D721Med (cell line): ENCODE data around the gene GP5.

ENCODE experiments used
- DNase-seq: peaks from one replicate; pipeline ENCODE4 v3.0.0; 2011; ENCODE audit warnings: low spot score; ENCODE audit not compliant: insufficient read length
- FAIRE-seq: peaks from 2 replicates; lab custom pipeline; 2011; peaks lifted over from hg19 to GRCh38; lab: Jason Lieb, UNC
- TF ChIP-seq, protein P1 (sequence below): IDR thresholded peaks from 2 replicates; pipeline ENCODE4 v1.5.1; 2012; ENCODE audit warnings: mild to moderate bottlenecking, control low read depth; ENCODE audit not compliant: insufficient read depth; ENCODE audit errors: missing control alignments

The GP5 gene

DNA sequence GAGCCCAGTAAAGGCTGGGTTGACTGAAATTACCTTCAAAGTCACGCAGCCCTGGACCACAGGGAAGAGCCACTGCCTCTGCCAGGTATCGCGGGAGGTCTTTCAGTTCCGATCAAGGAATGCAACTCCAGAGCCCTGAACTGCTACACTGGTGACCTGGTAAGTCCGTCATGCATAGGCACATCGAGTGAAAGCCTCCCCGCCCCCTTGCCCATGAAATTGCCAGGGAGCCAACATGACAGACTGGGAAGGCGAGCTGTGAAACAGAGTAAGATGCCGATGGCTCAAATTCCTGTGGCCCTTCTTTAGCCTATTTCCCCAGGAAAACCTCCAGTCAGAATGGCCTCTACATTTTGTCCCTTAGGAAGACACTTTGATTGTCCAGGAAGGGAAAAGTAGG, 2.3 kb upstream of the GP5 start:
- TF ChIP-seq, protein P1, sequence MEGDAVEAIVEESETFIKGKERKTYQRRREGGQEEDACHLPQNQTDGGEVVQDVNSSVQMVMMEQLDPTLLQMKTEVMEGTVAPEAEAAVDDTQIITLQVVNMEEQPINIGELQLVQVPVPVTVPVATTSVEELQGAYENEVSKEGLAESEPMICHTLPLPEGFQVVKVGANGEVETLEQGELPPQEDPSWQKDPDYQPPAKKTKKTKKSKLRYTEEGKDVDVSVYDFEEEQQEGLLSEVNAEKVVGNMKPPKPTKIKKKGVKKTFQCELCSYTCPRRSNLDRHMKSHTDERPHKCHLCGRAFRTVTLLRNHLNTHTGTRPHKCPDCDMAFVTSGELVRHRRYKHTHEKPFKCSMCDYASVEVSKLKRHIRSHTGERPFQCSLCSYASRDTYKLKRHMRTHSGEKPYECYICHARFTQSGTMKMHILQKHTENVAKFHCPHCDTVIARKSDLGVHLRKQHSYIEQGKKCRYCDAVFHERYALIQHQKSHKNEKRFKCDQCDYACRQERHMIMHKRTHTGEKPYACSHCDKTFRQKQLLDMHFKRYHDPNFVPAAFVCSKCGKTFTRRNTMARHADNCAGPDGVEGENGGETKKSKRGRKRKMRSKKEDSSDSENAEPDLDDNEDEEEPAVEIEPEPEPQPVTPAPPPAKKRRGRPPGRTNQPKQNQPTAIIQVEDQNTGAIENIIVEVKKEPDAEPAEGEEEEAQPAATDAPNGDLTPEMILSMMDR, result no peak
- FAIRE-seq, result no peak
- DNase-seq, result no peak

DNA sequence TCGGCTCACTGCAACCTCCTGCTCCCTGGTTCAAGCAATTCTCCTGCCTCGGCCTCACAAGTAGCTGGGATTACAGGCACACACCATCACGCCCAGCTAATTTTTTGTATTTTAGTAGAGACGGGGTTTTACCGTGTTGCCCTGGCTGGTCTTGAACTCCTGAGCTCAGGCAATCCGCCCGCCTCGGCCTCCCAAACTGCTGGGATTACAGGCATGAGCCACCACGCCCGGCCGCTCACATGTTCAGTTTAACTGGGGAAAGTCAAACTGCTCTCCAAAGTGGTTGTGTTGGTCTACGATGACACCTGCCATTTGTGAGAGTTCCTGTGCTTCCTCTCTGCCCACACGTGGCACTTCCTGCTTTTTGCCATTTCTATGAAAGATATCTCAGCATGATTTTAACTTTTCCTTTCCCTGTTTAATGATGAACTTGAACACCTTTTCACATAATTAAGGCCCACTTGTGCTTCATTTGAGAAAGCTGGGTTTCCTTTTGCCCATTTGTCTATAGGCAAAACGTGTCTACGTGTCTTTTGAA, 877 bp upstream of the GP5 start:
- FAIRE-seq (no peak), DNase-seq (no peak)
- TF ChIP-seq, protein P1, result no peak

DNA sequence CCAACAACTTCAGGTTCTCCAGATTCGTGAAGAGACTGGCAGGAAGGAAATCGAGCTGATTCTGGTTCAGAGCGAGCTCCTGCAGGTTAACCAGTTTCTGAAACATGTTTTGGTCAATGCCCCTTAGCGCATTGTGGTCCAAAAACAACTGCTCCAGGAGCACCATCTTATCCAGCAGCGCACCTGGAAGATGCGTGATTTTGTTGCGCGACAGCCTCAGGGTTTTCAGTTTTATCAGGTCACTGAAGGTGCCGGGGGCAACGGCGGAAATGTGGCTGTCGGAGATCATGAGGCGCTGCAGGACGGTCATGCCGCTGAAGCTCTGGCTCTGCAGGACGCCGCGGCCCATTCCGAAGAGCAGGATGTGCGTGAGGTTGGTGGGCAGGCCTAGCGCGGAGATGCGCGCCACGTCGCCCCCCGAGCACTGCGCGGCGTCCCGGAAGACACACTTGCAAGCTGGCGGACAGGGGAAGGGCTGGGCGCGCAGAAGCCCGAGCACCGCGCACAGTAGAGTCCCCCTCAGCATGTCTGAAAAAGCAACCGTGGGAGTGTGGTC, 1.2 kb downstream of the GP5 start:
- TF ChIP-seq, protein P1, result no peak
- FAIRE-seq (no peak), DNase-seq (no peak)

DNA sequence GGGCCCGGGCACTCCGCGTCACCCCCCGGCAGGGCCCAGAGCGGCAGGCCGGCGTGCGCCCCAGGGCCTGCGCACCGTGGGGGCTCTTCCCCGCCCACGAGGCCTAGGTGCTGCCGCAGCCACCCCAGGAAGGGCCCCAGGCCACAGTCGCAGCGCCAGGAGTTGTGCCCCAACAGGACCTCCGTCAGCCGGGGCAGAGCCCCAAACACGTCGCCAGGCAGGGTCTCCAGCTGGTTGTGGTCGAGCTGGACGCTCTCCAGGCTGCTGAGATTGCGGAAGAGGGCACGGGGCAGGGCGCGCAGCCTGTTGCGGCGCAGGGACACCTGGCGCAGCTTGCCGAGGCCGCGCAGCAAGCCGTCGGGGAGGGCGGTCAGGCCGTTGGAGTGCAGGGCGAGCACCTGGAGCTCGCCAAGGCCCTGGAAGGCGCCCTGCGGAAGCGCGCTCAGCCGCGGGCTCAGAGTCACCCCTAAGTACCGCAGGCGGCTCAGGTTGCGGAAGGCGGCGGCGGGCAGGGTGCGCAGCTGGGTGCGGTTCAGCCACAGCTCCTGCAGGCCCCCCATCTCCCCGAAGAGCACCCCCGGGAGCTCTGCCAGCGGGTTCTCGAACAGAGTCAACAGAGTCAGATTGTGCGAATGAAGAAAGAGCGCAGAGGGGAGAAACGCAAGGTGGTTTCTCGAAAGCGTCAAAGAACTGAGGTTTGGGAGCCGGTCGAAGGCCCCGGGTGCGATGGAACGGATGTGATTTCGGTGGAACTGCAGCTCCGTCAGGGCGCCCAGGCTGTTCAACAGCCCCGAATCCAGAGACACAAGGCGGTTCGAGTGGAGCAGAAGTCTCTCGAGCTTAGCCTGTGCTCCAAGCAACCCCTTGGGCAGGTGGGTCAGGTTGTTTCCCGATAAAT, 2.0 kb downstream of the GP5 start:
- TF ChIP-seq, protein P1, result no peak
- DNase-seq (no peak), FAIRE-seq (no peak)

DNA sequence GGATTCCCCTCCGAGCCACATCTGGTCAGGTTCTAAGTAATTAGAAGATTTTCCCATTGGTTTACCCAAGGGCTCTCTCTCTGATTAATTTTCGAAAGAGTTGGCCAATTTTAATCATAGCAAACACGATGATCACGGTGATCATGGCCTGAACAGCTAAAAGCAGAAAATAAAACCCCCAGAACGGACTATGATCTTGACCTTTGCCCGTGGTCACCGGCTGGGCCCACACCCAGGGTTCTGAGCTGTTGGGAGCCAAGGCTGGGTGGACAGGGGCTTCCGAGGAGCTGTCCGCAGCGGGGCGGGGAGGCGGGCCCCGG, 2.6 kb downstream of the GP5 start:
- TF ChIP-seq, protein P1, result no peak
- DNase-seq (no peak), FAIRE-seq (no peak)

DNA sequence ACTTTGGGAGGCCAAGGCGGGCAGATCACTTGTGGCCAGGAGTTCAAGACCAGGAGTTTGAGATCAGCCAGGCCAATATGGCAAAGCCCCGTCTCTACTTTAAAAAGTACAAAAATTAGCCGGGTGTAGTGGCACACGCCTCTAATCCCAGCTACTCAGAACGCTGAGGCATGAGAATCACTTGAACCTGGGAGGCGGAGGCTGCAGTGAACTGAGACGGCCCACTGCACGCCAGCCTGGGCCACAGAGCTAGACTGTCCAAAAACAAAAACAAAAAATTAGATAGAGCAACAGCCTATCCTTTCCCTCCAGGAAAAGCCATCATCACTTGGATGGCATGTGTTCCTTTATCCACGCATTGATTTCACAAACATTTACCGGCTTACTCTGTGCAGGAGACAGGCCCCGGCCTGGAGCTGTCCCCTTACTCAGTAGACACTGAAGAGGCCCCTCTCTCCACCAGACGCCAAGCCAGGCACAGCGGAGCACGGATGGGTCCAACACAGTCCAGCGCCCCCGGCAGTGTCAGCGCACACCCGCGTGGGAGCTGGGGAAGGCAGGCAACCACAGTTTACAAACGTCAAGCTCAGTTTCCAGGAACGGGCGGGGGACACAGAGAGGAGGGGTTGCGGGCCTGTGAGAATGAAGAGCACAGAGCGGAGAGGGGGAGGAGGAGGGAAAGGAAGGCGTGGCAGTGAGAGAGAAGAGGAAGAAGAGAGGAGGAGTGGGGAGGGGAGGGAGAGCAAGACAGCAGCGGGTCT, 3.1 kb downstream of the GP5 start:
- FAIRE-seq (no peak), DNase-seq (no peak)
- TF ChIP-seq, protein P1, result no peak

DNA sequence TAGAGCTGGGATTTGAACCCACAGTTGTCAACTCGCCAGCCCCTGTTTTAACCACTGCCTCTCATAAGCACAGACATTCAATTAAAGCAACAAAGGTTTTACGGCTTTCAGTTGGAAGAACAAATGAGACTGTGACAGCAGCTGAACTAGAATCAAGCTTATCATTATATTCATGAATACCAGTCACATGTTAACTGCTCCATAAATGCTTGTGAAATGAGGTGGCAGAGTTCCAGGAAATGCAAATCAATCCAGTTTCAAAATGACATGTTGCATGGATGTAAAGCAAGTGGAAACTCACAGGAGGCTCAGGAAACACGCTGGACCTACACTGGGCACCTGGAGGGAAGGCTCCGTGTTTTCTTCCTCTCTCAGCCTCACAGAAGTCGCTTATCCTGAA, 3.9 kb downstream of the GP5 start:
- TF ChIP-seq, protein P1, result no peak
- DNase-seq (no peak), FAIRE-seq (no peak)
